MM.1S (cell line): Measurements from ENCODE around the gene DNER.

ENCODE experiments used
- CTCF ChIP-seq: fragments of 300-600 bp; sonication (generic); IDR thresholded peaks from 2 replicates; pipeline ENCODE4 v1.5.1; 2016; ENCODE audit warnings: antibody characterized with exemption, low read length, mixed read lengths
- EZH2 ChIP-seq: fragments of 300-600 bp; sonication (generic); optimal IDR thresholded peaks from 2 replicates; pipeline ENCODE3; 2017; ENCODE audit warnings: low read depth, mild to moderate bottlenecking, antibody characterized with exemption, low read length, mixed read lengths

GRCh38 chr2:229519655-229520430, 194.5 kb downstream of the DNER start:
- TF ChIP-seq CTCF (no peak), EZH2 (no peak)
